ENCODE measurements around the gene OR5L1.

The OR5L1 gene

GRCh38 chr11:55811067-55811466 is at the start of gene OR5L1:
Gene OR5L1, plus strand, starts transcription at chr11:55811367. Its CDS starts 100 bp downstream, at chr11:55811467.
- no peak for DNase-seq (ENCODE audit: extremely low read depth, low read depth)
- TF ChIP-seq CTCF (IDR thresholded peaks at IDR 0.05; ENCODE audit: low read depth, low read length, missing control alignments) = no peak
- H3K4me3 ChIP-seq (replicated peaks; ENCODE audit: low read depth, low read length) = no peak within 1 kb of the TSS

- no peak for TF ChIP-seq CTCF (IDR thresholded peaks at IDR 0.05; ENCODE audit: low read depth, low read length, missing control alignments)
These were observed 38.0 kb upstream of the OR5L1 start, which contains the start of gene OR5D13 for GRCh38 chr11:55773138-55773537. Gene OR5D13, plus strand, starts transcription at chr11:55773438. Its CDS starts 0 bp downstream, at chr11:55773438.

GRCh38 chr11:55791606-55792005 is 19.6 kb upstream of the OR5L1 start:
- no peak overlapping the region for H3K4me3 ChIP-seq (replicated peaks; ENCODE audit: low read depth, low read length)
- TF ChIP-seq CTCF (IDR thresholded peaks at IDR 0.05; ENCODE audit: low read depth, low read length, missing control alignments) = no peak
- DNase-seq (ENCODE audit: extremely low read depth, low read depth) = no peak

More at GRCh38 chr11:55773138-55773537, 38.0 kb upstream of the OR5L1 start, which contains the start of gene OR5D13:
- H3K4me3 ChIP-seq (replicated peaks; ENCODE audit: low read depth, low read length) = no peak within 1 kb of the TSS
- DNase-seq (ENCODE audit: extremely low read depth, low read depth) = no peak

- DNase-seq (ENCODE audit: extremely low read depth, low read depth) = no peak
- no peak overlapping the region for H3K4me3 ChIP-seq (replicated peaks; ENCODE audit: low read depth, low read length)
- TF ChIP-seq CTCF (IDR thresholded peaks at IDR 0.05; ENCODE audit: low read depth, low read length, missing control alignments) = no peak
These were observed 17.8 kb upstream of the OR5L1 start for GRCh38 chr11:55793321-55793720.

GRCh38 chr11:55795256-55795655 is 15.9 kb upstream of the OR5L1 start, which contains the start of gene OR5D14:
Gene OR5D14, plus strand, starts transcription at chr11:55795556. Its CDS starts 0 bp downstream, at chr11:55795556.
- TF ChIP-seq CTCF (IDR thresholded peaks at IDR 0.05; ENCODE audit: low read depth, low read length, missing control alignments) = no peak
- no peak within 1 kb of the TSS for H3K4me3 ChIP-seq (replicated peaks; ENCODE audit: low read depth, low read length)
- DNase-seq (ENCODE audit: extremely low read depth, low read depth) = no peak

- no peak overlapping the region for H3K4me3 ChIP-seq (replicated peaks; ENCODE audit: low read depth, low read length)
- TF ChIP-seq CTCF (IDR thresholded peaks at IDR 0.05; ENCODE audit: low read depth, low read length, missing control alignments) = no peak
- DNase-seq (ENCODE audit: extremely low read depth, low read depth) = no peak
These were observed 4.9 kb upstream of the OR5L1 start for GRCh38 chr11:55806248-55806647.

- TF ChIP-seq CTCF (IDR thresholded peaks at IDR 0.05; ENCODE audit: low read depth, low read length, missing control alignments) = no peak
- H3K4me3 ChIP-seq (replicated peaks; ENCODE audit: low read depth, low read length) = no peak within 1 kb of the TSS
- DNase-seq (ENCODE audit: extremely low read depth, low read depth) = no peak
These were observed 8.2 kb downstream of the OR5L1 start, which contains the start of gene OR5D18 for GRCh38 chr11:55819330-55819729. Gene OR5D18, plus strand, starts transcription at chr11:55819630. Its CDS starts 0 bp downstream, at chr11:55819630.

All from HFF-Myc (cell line).